ENCODE results near the gene FLOT2.

- no peak for TF ChIP-seq CTCF (IDR thresholded peaks at IDR 0.05)
- no peak for TF ChIP-seq POLR2A (IDR thresholded peaks at IDR 0.05)
Measured at GRCh38 chr17:28895794-28896447, 1.6 kb downstream of the FLOT2 start.
